Adrenal gland (tissue), 5 donors: Measurements from ENCODE around the gene TMX1.

ENCODE experiments used
- CTCF ChIP-seq, 6 experiments: fragments of 450-650 bp in 4 of 6; fragments of 200-600 bp in 2 of 6; sonication (generic) in 1 of 6; IDR thresholded peaks; 1 replicate in 5 of 6; 2 replicates in 1 of 6; pipeline versions ENCODE4 v1.5.1 to v1.8.0; 2016 to 2021; ENCODE audit warnings: antibody characterized with exemption in 6 of 6, mild to moderate bottlenecking in 2 of 6, moderate library complexity in 1 of 6
- POLR2A ChIP-seq, 2 donors: fragments of 450-650 bp; IDR thresholded peaks; one replicate each; pipeline ENCODE4 v1.6.1; 2017; ENCODE audit warnings: antibody characterized with exemption in 2 of 2, mild to moderate bottlenecking in 2 of 2, moderate library complexity in 1 of 2
- donor health status: DM: no; HTN: no; CAD: no.

- TF ChIP-seq CTCF (IDR thresholded peaks at IDR 0.05), result no peak
- no peak for TF ChIP-seq POLR2A (IDR thresholded peaks at IDR 0.05)
These were observed 32.4 kb upstream of the TMX1 start for GRCh38 chr14:51207621-51208020.
